Chondrocyte (in vitro differentiated cells): ENCODE data around the gene ARHGAP27. TPM values are rescaled to one million over a fixed set of nuclear protein-coding genes. Genes with fewer than 3 reads are reported as not detected.

ENCODE experiments used
- DNase-seq: peaks from one replicate; pipeline ENCODE4 v3.0.0; 2021; ENCODE audit warnings: mixed read lengths, low spot score
- H3K27ac Mint-ChIP-seq: one replicate; pipeline ENCODE4 v1.8.0; 2021; ENCODE audit warnings: mild to moderate bottlenecking, moderate library complexity, mixed read lengths; ENCODE audit not compliant: unreplicated experiment
- H3K27me3 Mint-ChIP-seq: 2 replicates; pipeline ENCODE4 v1.8.0; 2021; ENCODE audit warnings: low read depth, mixed read lengths
- H3K36me3 Mint-ChIP-seq: 2 replicates; pipeline ENCODE4 v1.8.0; 2021; ENCODE audit warnings: low read depth, mixed read lengths
- H3K4me1 Mint-ChIP-seq: 2 replicates; pipeline ENCODE4 v1.8.0; 2021; ENCODE audit warnings: low read depth, mild to moderate bottlenecking, mixed read lengths
- H3K4me3 Mint-ChIP-seq: one replicate; pipeline ENCODE4 v1.8.0; 2021; ENCODE audit warnings: mild to moderate bottlenecking, moderate library complexity, mixed read lengths; ENCODE audit not compliant: unreplicated experiment
- H3K9me3 Mint-ChIP-seq: 2 replicates; pipeline ENCODE4 v1.8.0; 2021; ENCODE audit warnings: low read depth, mixed read lengths
- CTCF ChIP-seq: fragments of 200-600 bp; sonication (generic); IDR thresholded peaks from 2 replicates; pipeline ENCODE4 v1.5.0; 2021; ENCODE audit warnings: antibody characterized with exemption, mild to moderate bottlenecking, moderate library complexity
- total RNA-seq: library from RNA; stranded (reverse); gene quantifications from 3 replicates; pipeline ENCODE4 v1.2.1, GENCODE V29; 2021

ARHGAP27 gene
- total RNA-seq, 1 donor from 2014 or later, result 2.0 TPM

DNA sequence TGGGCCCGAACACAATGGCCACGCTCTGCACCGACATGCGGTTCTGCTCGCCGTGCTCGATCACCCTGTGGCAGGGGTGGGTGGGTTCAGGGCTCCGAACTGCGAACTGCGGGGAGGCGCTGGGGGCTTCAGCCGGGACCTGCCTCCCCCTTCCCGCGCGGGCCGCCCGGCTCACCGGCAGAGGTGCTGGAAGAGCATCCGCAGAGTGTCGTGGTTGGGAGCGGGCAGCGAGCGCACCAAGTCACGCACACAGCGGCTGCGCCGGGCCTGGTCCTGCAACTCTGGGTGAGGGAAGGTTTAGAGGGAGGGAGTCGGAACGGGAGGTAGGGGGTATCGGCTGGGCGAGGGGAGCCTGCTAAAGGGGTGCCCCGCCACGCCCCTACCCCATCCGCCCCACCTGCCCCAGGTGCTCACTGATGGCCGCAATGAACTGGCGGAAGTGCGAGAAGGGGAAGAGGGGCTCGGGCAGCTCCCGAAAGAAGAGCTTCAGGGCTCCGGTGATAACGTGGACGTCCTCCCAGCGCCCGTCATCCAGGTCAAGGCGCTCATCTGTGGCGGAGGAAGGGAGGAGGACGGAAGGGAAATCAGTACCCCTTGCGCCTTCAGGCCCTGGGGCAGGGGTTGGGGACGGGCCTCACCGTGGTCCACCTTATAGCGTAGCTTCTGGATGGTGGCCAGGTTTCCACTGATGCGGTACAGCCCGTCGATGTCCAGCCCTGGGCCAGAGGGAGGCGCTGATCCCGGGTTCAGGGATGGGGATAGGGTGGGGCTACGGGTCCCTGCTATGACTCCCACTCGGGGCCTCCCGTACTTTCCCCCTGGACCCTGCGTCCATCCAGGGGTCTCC is 36.9 kb downstream of the ARHGAP27 start:
- Mint-ChIP-seq H3K27me3 (peaks cover 10% of the 10 kb centered on the region), H3K4me3 (no peak overlapping the region), H3K27ac (no peak overlapping the region), H3K9me3 (no peaks in the 10 kb centered on the region), H3K4me1 (peaks cover 5% of the 10 kb centered on the region), H3K36me3 (no peaks in the 10 kb centered on the region)
- TF ChIP-seq CTCF, result no peak
- DNase-seq, result no peak

GRCh38 chr17:45394913-45395568 is 37.6 kb downstream of the ARHGAP27 start:
- H3K36me3 Mint-ChIP-seq, result no peaks in the 10 kb centered on the region
- no peak for DNase-seq
- H3K27me3 Mint-ChIP-seq, result peaks cover 10% of the 10 kb centered on the region
- peak overlapping the region; percentile 26 for H3K4me3 Mint-ChIP-seq
- H3K9me3 Mint-ChIP-seq, result no peaks in the 10 kb centered on the region
- peak; percentile 90 for TF ChIP-seq CTCF
- peaks cover 5% of the 10 kb centered on the region for H3K4me1 Mint-ChIP-seq
- no peak overlapping the region for H3K27ac Mint-ChIP-seq

DNA sequence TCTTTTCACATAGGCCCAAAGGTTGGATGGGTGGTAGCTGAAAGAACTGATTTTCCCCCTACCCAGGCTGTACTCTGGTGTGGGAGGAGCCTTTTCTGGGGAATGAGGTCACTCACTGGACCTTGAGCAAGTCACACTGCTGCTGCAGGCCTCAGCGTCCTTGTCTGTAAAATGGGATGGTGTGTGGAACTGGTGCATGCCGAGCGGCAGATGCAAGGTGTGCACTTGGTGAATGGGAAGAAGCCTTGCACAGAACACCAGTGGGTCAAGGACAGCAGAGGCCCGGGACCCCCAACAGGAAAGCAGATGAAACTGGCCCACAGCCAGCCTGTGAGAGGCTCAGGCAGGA is 38.1 kb downstream of the ARHGAP27 start:
- no peaks in the 10 kb centered on the region for H3K36me3 Mint-ChIP-seq
- H3K27ac Mint-ChIP-seq, result no peak overlapping the region
- peaks cover 12% of the 10 kb centered on the region for H3K27me3 Mint-ChIP-seq
- TF ChIP-seq CTCF, result no peak
- DNase-seq, result no peak
- H3K9me3 Mint-ChIP-seq, result no peaks in the 10 kb centered on the region
- peaks cover 5% of the 10 kb centered on the region for H3K4me1 Mint-ChIP-seq
- H3K4me3 Mint-ChIP-seq, result no peak overlapping the region

DNA sequence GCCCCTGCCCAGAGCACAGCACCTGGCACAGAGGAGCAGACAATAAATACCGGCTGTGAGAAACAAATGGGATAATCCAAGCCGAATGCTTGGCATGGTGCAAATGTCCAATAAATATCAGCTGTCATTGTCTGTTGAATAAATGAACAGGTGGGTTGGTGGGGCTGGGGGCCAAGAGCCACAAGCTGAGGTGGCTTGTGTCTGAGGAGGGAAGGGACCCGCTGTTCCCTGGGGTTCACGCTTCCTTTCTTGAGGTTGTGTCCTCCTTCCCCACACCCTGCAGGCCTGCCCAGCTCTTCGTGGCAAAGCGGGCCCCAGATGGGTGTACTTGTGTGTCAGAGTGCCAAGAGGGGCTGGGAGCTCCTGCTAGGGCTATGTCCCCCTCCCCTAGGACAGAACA is 38.6 kb downstream of the ARHGAP27 start:
- TF ChIP-seq CTCF, result no peak
- Mint-ChIP-seq H3K27me3 (peaks cover 12% of the 10 kb centered on the region), H3K27ac (no peak overlapping the region), H3K9me3 (no peaks in the 10 kb centered on the region), H3K4me1 (peaks cover 5% of the 10 kb centered on the region), H3K4me3 (no peak overlapping the region), H3K36me3 (no peaks in the 10 kb centered on the region)
- no peak for DNase-seq

- no peaks in the 10 kb centered on the region for H3K9me3 Mint-ChIP-seq
- no peaks in the 10 kb centered on the region for H3K36me3 Mint-ChIP-seq
- no peak for TF ChIP-seq CTCF
- no peak for DNase-seq
- H3K27ac Mint-ChIP-seq, result no peak overlapping the region
- peaks cover 17% of the 10 kb centered on the region for H3K27me3 Mint-ChIP-seq
- no peak overlapping the region for H3K4me3 Mint-ChIP-seq
- H3K4me1 Mint-ChIP-seq, result peaks cover 7% of the 10 kb centered on the region
Measured at GRCh38 chr17:45393411-45393810, 39.3 kb downstream of the ARHGAP27 start.
